ENCODE results near the gene DERL2.

Gene DERL2

GRCh38 chr17:5501685-5502084, 15.7 kb upstream of the DERL2 start:
- DNase-seq (ENCODE audit: low read depth in 2 of 2) = no peak

- DNase-seq (ENCODE audit: low read depth in 2 of 2) = peak; percentile 39 to 46
Observed at GRCh38 chr17:5500589-5501391, 14.8 kb upstream of the DERL2 start.

- DNase-seq (ENCODE audit: low read depth in 2 of 2) = no peak
Observed at GRCh38 chr17:5500247-5500588, 14.2 kb upstream of the DERL2 start.

GRCh38 chr17:5499476-5500231, 13.7 kb upstream of the DERL2 start:
- no peak for DNase-seq (ENCODE audit: low read depth in 2 of 2)

- DNase-seq (ENCODE audit: low read depth in 2 of 2) = no peak
Observed at GRCh38 chr17:5492970-5493369, 7.0 kb upstream of the DERL2 start.

DNA sequence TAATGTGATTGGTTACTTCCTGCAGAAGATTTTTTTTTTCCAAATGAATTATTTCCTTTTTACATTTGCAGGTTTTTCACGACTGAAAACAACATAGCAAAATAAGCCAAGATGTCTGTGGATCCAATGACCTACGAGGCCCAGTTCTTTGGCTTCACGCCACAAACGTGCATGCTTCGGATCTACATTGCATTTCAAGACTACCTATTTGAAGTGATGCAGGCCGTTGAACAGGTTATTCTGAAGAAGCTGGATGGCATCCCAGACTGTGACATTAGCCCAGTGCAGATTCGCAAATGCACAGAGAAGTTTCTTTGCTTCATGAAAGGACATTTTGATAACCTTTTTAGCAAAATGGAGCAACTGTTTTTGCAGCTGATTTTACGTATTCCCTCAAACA, 2.8 kb upstream of the DERL2 start:
- no peak for DNase-seq (ENCODE audit: low read depth in 2 of 2)

- DNase-seq (ENCODE audit: low read depth in 2 of 2) = peak; percentile 94 to 97
Observed at GRCh38 chr17:5486206-5487124, 487 bp upstream of the DERL2 start, which contains the start of gene MIS12. MIS12 (plus strand) TSS chr17:5486566; CDS start chr17:5488863, 2,297 bp downstream.

- DNase-seq (ENCODE audit: low read depth in 2 of 2) = no peak
Observed at GRCh38 chr17:5481451-5481850, 4.5 kb downstream of the DERL2 start.

DNA sequence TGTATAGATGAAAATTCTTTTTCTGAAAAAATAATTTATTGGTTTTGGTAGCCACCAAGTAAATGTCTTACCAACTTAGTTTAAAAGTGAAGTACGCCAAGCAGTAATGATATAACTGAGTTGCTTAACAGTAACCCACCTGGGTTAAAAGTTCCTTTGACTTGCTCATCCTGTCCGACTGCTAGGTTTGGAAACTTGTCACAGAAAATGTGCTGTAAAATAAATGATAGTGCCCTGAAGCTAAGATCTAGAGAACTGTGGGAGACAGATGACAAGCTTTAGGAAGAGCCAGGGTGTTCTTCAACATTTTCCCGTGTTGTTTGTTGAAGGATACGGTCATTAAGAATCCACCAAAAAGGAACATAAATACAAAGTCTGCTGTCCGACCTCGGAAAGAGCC, 5.0 kb downstream of the DERL2 start:
- no peak for DNase-seq (ENCODE audit: low read depth in 2 of 2)

- no peak for DNase-seq (ENCODE audit: low read depth in 2 of 2)
Observed at GRCh38 chr17:5478992-5479391, 7.0 kb downstream of the DERL2 start.

GRCh38 chr17:5473906-5474305, 12.1 kb downstream of the DERL2 start:
- DNase-seq (ENCODE audit: low read depth in 2 of 2) = no peak

GRCh38 chr17:5472511-5472910, 13.5 kb downstream of the DERL2 start:
- DNase-seq (ENCODE audit: low read depth in 2 of 2) = no peak

DNA sequence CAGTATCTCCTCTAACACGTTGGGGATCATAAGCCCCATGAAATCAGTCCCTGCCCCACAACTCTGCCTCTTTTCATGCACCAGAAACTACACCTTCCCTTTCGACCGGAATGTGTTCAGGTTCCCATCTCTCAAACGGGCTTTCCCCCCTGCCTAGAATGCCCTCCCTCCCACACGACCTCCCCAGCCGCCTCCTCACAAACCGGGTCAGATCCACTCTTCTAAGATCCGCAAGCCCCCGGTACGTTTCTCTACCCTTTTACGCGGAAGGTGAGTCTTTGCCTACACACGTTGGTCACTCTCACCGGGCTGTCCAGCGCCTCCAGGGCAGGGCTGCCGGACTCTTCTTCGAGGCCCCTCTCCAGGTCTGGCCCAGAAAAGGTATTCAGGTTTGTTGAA, 17.9 kb downstream of the DERL2 start:
- DNase-seq (ENCODE audit: low read depth in 2 of 2) = peak in 1 of 2 experiments; percentile 11

- no peak for DNase-seq (ENCODE audit: low read depth in 2 of 2)
Observed at GRCh38 chr17:5467416-5467815, 18.6 kb downstream of the DERL2 start.

DNA sequence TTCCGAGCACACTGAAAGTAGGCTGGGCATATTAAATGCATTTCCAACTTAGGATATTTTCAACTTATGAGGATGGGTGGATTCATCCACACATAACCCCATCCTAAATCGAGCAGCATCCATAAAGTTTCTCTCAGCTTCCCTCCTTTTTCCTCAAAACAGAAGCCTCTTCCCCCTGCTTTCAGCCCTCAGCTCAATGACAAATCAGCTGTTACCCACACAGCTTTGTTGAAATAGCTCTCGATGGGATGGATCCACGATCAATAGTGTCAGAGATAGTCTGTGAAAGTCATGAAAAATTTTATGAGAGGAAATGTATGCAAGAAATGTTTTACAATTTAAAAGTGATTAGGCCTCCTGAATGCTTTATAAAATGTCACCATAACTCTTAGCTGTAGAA, 19.7 kb downstream of the DERL2 start:
- DNase-seq (ENCODE audit: low read depth in 2 of 2) = no peak

DNA sequence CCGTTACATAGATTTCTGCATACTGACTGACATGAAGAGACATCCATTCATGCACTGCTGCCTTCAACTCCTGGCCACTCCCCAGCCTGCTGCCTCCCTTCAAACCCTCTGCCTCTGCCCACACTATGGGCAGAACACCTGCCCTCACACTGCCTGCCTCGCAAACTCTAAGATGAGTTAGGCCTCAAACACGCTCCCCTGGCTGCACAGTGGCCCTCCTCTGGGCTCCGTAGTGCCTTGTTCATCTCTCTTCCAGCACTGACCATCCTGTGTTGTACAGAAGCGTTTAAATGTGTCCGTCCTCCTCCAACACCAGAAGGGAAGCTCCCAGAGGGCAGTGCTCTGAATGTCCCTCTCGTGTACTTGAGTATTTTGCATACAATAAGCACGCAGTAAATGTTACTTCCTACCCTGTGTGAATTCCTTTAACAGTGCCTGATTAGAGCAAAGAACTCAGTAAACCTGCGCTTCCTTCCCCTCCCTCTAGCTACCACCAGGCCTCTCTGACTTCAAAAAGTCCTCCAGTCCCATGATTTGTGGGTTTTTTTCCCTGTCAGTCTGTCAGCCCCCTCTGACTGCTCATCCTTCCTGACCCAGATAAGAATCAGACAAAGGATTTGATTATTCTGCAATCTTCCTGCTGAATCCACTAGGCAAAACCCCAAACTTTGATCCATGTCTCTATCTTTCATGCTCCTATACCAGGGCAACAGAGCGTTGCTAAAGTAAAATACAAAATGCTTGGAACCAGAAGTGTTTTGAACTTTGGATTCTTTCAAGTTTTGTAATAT, 21.1 kb downstream of the DERL2 start:
- no peak for DNase-seq (ENCODE audit: low read depth in 2 of 2)

DNA sequence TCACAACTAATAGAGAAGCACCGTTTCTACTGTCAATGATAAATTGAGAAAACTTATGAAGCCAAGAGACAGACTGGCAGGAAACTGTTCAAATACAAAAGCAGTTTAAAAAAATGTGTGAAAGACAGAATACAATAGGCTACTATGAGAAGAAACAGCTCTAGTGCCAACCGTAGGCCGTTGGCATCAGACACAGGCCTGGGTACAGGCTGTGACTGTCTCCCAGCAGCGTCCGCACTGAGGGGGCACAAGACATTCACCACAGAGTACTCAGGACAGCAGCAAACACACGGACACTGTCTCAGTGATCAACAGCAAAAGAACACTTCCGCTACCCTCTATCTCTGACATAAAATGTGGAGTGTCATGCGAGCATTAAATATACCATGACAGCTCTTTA, 39.2 kb downstream of the DERL2 start:
- DNase-seq (ENCODE audit: low read depth in 2 of 2) = no peak

DNA sequence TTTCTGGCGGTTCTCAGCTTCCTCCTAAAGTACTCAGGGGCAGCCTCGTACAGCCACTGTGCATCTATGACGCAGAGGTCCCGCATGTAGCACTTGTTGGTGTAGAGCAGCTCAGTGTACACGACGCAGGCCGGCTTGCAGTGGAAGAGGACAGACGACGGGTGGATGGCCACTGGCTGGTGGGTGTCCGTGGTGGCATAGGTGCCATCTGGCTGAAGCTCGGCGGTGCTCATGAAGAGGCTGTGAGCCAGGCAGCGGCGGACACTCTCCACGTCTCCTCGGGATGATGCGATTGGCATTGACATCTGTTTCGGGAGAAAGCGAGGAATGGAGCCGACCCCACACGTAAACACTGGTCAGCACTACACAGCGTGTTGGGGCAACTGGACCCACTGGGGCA, 41.8 kb downstream of the DERL2 start:
- DNase-seq (ENCODE audit: low read depth in 2 of 2) = no peak

GRCh38 chr17:5443728-5444127, 42.2 kb downstream of the DERL2 start:
- no peak for DNase-seq (ENCODE audit: low read depth in 2 of 2)

DNA sequence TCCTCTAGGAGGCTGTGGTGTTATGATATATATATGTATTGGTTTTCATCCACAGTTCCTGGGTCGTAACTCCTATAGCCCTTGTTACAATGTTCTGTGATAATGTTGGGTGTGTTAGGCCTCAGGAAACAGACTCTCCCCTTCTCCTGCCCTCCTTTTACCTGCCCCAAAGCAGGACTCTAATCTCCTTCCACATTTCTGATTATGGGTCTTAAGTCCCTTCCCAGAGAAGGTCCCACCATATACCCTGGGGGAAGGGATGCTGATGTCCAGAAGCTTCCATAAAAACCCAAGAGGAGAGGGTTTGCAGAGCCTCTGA, 46.6 kb downstream of the DERL2 start:
- DNase-seq (ENCODE audit: low read depth in 2 of 2) = no peak

- DNase-seq (ENCODE audit: low read depth in 2 of 2) = peak; percentile 78 to 88
Observed at GRCh38 chr17:5438716-5439445, 47.1 kb downstream of the DERL2 start, which contains the start of gene C1QBP. C1QBP (minus strand) TSS chr17:5439155; CDS start chr17:5439073, 82 bp downstream.

All from stimulated activated CD4-positive, alpha-beta T cell treated with anti-CD3 and anti-CD28 coated beads, Interleukin-12 subunit alpha, Interleukin-12 subunit beta, amount 100 ng/mL, for 24 hours (primary cell).